ENCODE results near the gene ARID5B.

The ARID5B gene

DNA sequence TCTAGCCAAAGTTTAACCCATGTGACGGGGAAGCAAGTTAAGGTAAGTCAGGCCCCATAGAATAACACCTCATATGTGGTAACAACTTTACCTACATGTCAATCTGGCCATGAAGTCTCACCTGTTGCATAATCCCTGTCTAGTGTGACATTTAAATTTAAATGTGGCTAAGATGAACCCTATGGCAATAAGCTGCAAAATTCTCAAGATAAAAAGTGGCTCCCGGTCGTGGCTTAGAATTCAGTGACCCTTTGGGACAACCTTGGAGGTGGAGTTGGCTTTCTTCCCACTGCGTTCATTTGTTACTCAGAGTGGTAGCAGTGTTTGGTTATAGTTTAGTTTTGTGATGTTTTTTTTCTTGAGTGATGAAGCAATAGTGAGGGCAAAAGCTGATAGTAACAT, 90.6 kb downstream of the ARID5B start:
- peak; percentile 44 for DNase-seq

DNA sequence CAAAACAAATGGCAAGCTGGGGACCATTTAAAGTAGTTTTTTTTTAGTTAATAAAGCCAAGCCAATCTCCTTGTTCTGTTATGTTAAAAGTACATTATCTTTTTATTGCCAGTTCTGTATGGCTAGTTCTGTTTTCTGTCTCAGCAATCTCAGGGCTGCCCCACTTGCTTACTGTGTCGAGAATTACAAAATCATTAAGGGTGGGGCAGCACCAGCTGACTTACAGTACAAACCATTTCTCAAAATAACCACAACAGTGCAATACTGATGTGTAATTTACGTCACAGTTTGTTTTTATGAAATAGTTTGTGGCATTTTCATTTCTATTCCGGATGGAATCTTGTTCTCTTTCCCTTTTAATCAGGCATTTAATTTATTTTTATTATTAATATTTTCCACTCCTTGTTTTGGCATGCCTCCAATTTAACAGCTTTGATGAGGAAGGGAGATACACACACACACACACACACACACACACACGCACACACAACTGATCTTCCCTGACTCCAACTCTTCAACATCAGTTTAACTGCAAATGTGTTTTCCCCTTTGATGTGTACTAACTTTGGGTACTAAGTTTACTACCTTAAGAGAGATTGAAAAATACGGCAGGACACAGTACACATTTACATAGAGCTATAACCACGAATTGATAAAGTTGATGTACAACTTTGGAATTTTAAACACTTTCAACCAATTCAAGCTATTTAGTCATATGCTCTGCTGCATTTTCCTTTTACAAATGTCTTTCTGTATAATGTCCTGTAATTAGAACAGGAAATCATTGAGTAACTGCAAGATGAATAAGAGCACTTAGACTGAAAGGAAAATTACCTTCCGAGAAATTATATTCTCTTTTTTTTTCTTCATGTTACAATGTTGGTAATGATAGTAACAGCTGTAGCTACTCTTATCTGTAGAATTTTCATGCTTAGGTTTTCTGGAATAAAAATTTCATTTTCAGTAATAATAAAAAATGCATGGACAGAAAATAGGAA, 91.5 kb downstream of the ARID5B start:
- DNase-seq = peak; percentile 79

DNA sequence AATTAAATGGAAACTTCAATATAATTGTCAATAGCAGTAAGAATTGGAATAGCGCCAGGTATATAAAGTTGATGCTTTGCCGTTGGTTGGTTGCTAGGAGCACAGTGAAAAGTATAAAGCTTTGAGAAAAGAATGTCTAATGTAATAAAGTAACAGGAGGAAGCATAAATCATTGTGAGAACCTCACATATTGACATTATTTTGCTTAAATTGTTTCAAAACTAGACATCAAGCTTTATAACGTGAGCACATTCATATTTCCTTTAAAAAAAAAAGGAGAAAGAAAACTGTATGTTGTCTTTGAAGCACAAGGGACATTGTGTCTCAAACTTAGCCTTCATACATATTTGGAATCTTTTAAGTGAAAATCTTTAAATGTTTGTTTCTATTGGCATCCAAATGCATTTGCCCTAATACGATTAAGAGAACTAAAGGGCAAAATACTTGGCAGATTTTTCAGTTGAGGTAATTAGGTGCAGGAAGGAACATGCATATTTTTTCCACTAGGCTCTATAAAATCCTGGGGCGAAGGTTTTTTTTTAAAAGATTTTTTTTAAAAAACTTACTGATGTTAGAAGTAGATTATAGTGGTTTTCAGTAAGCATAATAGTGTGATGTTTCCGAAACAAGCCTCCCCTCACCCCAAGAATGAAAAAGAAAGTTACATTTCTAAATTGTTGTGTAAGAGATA, 92.4 kb downstream of the ARID5B start:
- no peak for DNase-seq

DNA sequence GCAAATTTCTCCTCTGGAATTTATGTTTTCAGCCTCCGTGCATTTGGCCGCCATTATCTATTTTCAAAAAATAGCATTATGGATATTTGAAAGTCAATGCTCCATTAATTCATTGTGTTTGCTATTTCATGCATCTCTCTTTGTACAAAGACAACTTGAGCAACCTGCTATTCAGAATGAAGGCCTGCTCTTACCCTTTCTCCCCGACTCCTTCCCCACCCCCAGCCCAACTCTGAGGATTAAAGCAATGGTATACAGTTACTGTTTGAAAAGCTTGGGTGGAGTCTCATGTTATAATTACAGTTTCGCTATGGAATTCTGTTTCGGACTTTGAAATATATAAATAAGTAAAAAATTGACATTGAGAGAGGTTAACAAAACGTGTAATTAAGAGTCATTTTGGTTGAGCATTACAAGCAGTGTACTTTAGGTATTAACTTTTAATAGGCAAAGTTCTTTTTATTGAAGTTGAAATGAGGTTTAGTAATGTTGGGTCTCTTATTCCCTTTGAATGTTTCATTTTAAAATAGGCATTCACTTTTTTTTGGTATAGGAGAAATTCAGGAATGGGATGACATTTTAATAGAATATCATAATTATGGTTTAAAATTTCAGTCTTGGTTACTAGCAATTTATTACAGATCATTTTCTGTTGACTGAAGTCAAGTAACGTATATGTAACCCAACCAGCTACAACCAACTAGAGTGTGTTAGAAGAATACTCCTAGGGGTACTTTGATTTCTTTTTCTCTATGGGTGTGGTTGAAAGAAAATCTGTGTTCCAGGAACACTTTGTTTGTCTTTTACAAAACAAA, 93.1 kb downstream of the ARID5B start:
- DNase-seq = no peak

DNA sequence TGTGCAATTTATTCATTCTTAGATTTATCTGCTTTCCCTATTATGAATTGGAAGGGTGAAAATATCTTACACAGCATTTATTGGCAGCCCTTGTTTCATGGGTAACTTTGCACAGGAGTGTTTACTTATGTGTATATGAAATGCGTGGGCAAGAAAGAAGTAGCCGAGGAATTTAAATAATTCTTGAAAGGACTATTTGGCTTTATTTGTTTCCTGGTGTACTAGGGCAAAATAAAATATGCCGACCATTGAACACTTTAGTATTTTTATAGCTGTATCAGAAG, 93.7 kb downstream of the ARID5B start:
- DNase-seq = no peak

DNA sequence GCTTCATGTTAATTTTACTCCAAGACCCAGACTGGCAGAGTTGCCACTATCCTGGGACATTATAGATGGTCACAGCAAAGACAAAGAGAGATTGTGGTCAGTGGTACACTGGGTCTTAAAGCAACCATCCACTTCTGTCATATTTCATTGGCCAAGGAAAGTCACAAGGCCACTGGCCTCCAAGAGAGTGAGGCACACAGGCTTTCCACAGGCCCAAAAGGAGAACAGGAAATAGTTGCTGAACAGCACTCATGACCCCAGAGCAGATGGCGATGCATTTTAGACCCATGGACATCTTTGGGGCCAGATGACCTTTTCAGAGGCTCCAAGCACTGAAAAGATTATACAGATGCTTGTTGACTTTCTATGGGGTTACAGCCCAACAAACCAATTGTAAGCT, 97.4 kb downstream of the ARID5B start:
- no peak for DNase-seq

DNA sequence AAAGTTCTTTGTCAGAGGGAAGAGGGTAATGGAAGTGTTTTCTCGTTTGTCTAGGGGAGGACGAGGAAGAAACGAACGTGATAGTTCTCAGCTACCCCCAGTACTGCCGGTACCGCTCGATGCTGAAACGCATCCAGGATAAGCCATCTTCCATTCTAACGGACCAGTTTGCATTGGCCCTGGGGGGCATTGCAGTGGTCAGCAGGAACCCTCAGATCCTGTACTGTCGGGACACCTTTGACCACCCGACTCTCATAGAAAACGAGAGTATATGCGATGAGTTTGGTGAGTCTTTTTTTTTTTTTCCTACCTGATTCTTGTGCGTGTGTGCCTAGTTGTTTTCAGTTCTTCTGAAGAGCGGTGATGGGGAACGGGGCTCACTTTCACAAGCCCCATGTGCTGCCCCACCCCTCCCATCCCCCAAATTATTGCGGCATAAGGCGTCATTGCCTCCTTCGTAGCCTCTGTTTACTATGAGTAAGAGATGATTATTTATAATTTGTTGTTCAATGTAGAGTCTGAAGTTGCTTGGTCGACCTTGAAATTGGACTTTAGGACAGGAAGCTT, 98.6 kb downstream of the ARID5B start:
- no peak for DNase-seq

DNA sequence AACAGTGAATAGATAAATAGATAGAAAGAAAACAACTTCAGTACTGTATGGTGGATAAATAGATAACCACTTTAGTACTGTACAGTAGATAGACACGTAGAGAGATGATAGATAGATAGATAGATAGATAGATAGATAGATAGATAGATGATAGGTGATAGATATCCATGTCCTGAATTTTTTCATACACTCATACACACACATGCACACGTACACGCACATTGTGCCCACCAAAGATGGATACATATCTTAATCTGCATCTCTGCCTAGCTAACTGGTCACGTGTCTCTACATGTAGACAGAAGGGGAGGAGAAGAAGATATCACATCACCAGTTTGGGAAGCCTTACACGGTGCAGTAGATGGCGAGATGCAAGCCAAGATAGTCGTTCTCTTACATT, 99.2 kb downstream of the ARID5B start:
- DNase-seq = no peak

DNA sequence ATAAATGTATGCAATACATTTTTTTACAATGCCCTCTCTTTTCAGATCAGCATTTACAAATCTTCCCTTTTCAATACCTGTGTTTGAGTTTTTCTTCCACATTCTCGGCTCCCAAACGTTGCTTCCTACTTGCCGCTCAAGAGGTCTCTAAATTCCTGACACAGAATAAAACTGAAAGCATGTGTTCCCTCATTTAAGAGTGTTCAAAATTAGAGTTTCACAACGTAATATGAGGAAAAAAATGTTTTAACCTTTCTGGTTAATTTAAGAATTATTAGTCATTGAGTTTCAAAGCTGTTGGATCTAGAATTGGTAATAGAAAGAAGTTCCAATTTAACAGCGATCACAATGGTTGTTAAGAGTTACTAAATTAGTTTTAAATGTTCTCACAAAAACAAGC, 100.4 kb downstream of the ARID5B start:
- peak; percentile 61 for DNase-seq

DNA sequence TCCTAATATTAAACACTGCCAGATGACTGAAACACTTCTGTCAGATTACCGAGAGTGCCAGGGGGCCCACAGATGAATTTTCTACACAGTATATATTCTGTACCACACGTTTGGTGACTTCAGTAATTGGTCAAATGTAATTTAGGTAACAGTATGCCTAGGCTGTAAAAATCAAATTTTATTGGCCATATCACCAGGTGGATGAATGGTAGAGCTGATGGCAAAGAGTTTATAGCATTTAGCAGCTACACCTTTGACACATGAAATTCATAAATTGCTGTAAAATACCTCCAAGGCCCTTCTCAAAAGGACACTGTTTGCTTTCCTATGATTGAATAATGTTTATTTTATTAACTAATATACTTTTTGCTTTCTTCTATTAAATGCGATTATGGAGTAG, 101.3 kb downstream of the ARID5B start:
- DNase-seq = no peak

DNA sequence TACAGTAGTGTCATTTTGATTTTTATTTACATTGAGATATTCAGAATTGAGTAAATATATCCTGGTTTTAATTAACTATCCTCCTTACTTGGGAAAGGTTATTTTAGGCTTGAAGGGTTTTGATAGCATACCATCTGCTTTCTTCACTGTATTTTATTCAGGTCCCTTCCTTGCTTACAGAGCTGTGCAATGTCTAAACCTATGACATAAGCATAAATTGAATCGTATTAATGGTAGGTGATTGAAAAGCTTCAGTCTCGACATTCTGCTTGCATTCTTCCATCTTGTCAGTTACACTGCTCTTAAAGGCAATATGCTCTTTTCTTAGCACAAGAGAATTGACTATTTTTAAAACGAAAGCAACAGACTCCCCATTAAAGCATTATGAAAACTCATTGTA, 102.5 kb downstream of the ARID5B start:
- no peak for DNase-seq

DNA sequence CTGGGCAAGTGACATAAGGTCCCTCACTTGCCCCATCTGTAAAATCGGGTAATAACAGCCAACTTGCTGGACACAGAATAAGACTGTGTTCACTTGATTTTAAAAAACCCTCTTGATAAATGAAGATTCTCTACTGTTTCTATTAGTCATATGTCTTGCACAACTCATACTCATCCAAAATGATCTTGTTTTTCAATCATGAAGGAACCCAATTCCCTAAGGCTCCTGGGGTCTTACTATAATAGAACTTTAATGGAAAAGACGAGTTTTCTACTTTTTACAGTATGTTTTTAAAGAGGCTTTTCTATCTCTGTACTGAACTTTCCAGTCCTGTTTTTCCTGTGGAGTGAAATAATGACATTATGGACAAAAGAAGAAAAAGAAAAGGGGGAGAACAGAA, 103.8 kb downstream of the ARID5B start:
- no peak for DNase-seq

DNA sequence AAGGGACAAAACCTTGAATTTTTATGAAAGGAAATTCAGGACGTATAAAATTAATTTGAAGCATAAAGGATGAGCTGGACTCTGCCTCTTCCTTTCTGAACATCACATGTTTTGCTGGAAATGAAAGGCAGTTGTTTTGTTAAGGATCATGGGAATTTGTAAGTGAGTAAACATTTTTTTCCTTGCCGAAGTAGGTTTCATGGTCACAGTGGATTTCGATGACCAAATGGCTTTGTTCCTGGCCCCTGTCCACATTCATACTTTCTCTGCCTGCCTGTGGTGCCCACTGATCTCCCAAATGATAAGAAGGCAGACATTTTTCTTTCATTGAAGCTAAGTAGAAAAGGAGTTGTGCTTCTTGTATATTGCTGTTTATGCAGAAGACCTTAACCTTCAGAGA, 104.2 kb downstream of the ARID5B start:
- DNase-seq = no peak

DNA sequence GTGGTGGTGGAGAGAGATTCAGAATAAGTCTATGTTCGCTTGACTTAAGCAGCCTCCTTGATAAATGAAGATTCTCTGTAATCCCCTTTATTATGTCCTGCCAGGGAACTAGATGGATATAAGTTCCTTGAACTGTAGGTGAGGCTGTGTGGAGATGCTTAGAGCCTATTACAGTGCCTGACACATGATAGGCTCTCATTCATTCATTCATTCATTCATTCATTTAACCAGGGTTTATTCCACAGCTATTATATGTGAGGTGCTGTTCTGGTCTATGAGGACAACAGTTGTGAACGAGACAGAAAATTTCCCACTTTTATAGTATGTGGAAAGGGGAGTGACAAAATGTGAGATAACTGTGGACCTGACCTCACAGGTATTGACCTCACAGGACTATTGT, 105.6 kb downstream of the ARID5B start:
- no peak for DNase-seq

DNA sequence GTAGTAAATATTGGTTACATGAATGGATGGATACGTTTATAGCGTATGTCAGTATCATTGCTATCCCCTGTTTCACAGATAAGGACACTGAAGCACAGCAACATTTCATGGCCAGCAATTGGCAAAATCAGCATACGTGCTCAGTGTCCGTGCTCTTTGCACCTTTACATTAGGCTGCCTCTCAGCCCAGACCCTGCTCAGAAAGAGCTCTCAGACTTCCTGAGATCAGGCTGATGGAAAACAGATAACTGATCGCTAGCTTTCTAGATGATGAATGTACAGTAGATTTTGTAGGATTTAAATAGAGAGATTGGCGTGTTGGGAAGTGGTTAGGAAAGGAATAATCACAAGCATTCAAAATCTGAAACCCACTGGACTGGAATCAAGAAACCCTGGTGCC, 106.7 kb downstream of the ARID5B start:
- no peak for DNase-seq

DNA sequence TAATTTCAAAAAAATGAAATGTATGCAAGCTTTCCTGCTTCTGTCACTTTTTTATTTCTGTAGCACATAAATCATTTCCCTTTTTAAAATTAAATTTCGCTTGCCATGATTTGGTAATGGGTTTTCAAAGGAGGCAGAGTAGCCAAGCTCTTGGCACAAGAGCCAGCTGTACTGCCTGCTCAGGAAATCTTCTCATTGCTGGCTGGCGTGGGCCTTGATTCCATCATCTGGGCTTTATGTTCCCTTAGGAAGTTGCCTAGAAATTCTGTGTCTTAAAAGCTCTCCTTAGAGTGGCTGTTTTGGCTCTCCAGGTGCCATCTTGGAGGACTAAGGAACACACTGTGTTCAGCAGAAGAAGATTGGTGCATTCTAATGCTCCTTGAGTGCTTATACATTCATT, 107.4 kb downstream of the ARID5B start:
- DNase-seq = no peak

DNA sequence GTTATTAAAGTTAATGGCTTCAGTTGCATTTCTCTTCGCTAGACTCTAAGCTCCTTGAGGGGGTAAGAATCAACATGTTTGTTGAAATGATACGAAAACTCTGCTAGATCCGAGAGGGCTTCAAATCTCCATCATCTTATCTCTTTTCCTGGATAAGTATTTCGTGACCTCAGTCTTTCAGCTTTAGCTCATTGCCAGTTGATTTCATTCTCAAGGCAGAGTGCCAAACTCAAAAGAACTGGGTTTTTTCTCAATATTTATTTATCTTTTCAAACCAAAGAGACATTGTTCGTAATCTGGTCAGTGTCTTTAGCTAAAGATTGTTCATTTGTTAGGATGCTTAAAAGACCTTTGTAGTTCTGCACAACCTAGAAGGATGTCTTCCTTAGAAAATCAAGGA, 108.9 kb downstream of the ARID5B start:
- DNase-seq = no peak

DNA sequence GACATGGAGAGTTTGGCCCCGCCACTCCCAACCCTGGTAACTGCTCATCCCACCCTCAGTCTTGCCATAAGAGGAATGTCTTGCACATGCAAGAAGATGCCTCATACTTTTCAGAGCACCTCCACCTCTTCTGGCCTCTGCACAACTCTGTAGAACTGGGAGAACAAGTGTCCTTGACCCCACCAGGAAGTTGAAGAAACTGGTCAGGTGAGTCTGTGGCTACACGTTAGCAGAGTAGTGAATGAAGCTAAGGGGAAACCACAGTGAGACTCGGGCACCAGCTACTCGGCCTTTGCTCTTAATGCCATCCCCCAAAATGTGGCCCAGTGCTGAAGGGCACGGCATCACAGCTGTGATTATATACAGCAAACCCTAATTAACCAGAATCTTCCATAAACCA, 110.1 kb downstream of the ARID5B start:
- no peak for DNase-seq

DNA sequence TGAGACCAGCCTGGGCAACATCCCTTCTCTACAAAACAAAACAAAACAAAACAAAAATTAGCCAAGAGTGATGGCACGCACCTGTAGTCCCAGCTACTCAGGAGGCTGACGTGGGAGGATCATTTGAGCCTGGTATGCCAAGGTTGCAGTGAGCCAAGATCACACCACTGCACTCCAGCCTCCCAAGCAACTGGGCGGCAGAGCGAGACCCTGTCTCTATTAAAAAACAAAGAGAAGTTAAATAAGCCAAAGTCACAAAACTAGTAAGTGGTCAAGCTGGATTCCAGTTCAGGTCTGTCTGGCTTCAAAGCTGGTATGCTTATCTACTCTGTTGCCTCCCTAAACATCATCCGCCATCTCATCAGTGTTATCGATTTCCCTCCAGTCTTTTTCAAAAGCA, 110.8 kb downstream of the ARID5B start:
- DNase-seq = no peak

DNA sequence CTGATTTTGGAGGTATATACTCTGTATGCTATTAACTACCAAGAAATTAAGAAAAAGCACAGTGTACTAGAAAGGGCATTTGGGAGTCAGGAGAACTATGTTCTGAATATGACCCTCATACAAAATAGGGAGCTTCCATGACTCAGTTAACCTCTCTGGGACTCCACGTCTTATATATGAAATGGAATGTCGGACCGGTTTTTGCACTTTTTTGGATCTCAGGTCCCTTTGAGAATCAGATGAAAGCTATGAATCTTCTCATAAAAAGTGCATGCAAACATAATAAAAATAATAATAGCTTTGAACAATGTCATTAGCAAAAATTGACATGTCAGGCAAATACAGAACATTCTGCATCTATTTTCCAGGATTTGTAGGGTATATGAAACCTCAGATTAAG, 113.0 kb downstream of the ARID5B start:
- DNase-seq = no peak

DNA sequence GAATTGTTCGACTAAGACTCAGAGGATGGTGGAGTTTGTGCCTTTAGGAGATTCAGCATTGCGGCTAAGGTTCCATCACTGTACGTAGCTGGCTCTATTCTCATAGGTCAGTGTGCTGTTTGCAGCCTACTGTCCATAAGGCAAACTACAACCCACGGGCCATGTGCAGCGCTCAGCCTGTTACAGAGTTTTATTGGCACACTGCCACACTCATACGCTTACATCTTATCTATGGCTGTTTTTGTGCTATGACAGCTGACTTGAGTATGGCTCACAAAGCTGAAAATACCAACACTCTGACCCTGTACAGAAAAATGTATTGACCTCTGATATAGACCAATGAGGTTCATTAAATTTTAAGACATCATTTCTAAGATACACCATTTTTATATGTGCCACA, 114.5 kb downstream of the ARID5B start:
- no peak for DNase-seq

DNA sequence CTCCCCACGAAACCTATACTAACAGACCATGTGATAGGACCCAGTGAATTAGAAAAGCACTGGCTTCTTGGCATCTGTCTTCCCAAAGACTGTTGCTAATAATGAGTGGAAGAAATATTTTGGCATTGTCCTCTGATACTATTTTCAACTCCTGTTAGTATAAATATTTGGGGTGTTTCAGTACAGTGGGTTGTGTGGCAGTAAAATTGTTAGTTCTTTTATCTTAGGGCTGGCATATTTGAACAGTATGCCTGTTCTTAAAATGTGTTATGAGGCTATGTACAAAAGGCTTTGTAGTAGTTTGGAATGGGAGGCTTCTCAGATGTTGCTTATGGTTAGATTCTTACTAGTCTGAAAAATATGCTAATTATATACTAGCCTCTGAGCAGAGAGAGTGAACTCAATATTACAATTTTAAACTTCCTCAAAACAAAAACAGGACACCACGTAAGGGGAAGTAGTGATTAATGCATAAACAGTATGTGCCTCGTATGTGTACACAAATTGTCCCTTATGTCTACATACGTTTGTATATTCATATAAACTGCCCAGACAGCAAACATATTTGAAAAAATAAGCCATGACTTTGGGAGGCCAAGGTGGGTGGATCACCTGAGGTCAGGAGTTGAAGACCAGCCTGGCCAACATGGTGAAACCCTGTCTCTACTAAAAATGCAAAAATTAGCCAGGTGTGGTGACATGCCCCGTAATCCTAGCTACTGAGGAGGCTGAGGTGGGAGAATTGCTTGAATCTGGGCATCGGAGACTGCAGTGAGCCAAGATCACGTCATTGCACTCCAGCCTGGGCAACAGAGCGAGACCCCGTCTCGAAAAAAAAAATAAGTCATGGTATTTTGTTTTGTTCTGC, 115.4 kb downstream of the ARID5B start:
- no peak for DNase-seq
